ENCODE results near the gene GPR37L1. TPM values are rescaled to one million over a fixed set of nuclear protein-coding genes. Genes with fewer than 3 reads are reported as not detected.

GPR37L1 gene
- total and polyA plus RNA-seq, 2 experiments from 2014 or later, result 0.03 TPM; not detected in 1

DNA sequence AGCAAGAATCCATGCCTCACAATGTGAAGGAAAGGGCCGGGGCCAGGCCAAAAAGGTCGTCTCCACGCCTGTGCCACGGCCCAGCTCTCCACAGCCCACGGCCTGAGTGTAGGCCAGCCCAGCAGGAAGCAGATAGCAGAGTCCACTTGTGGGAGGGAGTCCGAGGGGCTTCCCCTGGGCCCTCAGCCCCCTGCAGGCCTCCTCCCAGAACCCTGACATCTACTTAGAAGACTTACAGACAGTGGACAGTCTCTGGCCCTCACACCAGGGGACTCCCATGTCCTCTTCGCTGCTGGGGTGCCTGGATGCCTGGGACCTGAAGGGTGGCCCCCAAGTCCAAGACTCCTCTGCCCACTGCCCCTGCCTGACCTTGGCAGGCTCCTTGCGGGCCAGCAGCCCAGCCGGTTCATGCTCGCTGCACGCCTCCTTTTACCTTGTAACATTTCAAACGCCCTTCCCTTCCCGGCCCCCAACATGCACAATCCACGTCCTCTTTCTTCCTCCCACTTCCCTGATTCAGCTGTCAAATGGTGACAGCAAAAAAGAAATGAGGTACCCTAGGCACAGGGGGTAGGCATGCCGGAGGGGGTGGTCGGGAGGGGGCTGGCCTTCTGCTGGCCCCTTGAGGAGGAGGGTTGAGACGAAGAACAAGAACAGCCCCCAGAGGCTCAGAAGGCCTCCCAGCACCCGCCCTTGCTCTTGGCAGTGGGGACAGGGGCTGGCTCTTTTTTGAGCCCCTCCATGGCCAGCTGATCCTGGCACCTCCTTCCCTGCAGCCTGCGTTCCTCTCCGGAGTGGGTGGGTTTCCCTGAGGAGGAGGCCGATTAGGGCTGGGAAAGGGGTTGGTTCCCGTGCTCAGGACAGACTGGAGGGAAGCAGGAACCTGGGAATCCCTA is 38.7 kb downstream of the GPR37L1 start:
- 74 to 77% methylated on average over 22 of the region's 22 CpGs for WGBS, 2 experiments (ENCODE audit: low coverage in 1 of 2, low lambda C conversion rate in 2 of 2, missing lambda C conversion rate in 2 of 2)
- Histone ChIP-seq H3K9ac (no peak overlapping the region), H3K4me3 (no peak overlapping the region), H3K27ac (no peak overlapping the region), H3K79me2 (ENCODE audit: insufficient read depth) (no peaks in the 10 kb centered on the region), H3K36me3 (ENCODE audit: low read depth) (no peaks in the 10 kb centered on the region), H3K9me3 (ENCODE audit: low read depth) (no peaks in the 10 kb centered on the region), H3F3A (ENCODE audit: insufficient read depth) (no peaks in the 10 kb centered on the region), H2AFZ (no peak overlapping the region), H3K27me3 (replicated peaks; ENCODE audit: insufficient read depth) (no peaks in the 10 kb centered on the region), H3K9me2 (ENCODE audit: insufficient read depth) (no peaks in the 10 kb centered on the region), H4K20me1 (ENCODE audit: insufficient read depth) (no peaks in the 10 kb centered on the region), H3K4me1 (ENCODE audit: insufficient read depth) (no peaks in the 10 kb centered on the region), H3K4me2 (ENCODE audit: unreplicated experiment) (no peak overlapping the region)
- DNase-seq, result no peak
- TF ChIP-seq EZH2 (IDR thresholded peaks at IDR 0.05; ENCODE audit: insufficient read depth, poor library complexity, severe bottlenecking) (no peak), EZH2phosphoT487 (IDR thresholded peaks at IDR 0.05; ENCODE audit: insufficient read depth, low read depth) (no peak)
- in situ Hi-C loops (cut with MboI), result no loop called here

DNA sequence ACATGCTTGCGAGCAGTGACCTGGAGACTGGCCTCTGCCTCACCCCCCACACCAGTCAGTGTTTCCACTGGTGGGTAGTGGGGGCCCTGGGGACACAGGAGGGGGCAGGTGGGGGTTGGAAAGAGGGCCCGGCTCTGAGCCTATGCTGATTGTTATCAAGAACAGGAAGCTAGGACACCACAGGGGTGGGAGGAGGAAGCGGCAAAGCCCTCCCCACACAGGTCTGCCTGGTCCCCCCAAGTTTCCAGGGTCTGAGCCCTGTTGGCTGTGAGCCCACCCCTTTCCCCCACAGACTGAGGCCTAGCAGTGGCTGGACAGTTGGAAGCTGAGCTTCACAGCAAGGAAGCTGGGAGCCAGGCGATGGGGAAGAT is 39.3 kb downstream of the GPR37L1 start:
- in situ Hi-C loops (cut with MboI), result no loop called here

DNA sequence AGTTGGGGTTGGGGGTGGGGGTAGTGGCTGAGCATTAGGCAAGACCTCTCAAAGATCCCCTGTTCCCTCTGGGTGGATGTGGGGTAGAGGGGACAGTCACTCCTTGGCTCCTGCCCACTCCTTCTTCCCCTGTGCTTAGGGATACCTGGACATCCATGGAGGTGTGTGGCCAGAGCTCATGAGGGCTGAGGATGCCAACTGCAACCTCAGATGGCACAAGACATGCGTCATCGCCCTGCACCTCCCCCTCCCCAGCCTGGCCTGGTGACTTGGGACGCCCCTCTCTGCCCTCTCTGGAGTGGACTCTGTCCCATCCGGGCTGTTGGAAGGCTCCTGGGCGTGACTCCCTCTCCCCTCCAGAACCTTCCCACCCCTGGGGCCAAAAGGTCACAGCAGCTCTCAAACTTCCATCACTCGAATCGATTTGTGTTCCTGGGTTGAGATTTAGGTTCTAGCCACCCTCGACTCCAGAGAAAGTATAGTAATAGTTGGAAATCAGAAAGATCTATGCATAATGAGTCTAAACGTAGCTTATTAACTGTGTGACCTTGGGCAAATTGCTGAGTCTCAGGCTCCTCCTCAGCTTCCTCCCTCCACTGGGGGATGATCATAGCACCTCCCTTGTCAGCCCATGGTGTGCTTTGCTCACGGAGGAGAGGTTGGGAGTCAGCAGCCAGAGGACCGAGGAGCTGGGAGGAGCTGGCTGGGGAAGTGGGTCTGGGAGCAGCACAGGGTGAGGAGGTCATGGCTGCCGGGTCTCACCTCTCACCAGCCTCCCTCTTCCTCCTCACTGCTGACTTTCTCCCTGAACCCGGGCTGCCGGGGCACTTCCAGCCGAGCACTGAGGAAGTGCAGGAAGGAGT is 39.9 kb downstream of the GPR37L1 start:
- TF ChIP-seq EZH2 (IDR thresholded peaks at IDR 0.05; ENCODE audit: insufficient read depth, poor library complexity, severe bottlenecking) (no peak), EZH2phosphoT487 (IDR thresholded peaks at IDR 0.05; ENCODE audit: insufficient read depth, low read depth) (no peak)
- H3K4me3 ChIP-seq, result no peak overlapping the region
- no peak for DNase-seq
- no peaks in the 10 kb centered on the region for H3F3A ChIP-seq (ENCODE audit: insufficient read depth)
- no peak overlapping the region for H2AFZ ChIP-seq
- H4K20me1 ChIP-seq (ENCODE audit: insufficient read depth), result no peaks in the 10 kb centered on the region
- H3K27ac ChIP-seq, result no peak overlapping the region
- no peaks in the 10 kb centered on the region for H3K36me3 ChIP-seq (ENCODE audit: low read depth)
- H3K4me1 ChIP-seq (ENCODE audit: insufficient read depth), result no peaks in the 10 kb centered on the region
- no peak overlapping the region for H3K9ac ChIP-seq
- no peaks in the 10 kb centered on the region for H3K9me3 ChIP-seq (ENCODE audit: low read depth)
- no peaks in the 10 kb centered on the region for H3K9me2 ChIP-seq (ENCODE audit: insufficient read depth)
- WGBS, 2 experiments (ENCODE audit: low coverage in 1 of 2, low lambda C conversion rate in 2 of 2, missing lambda C conversion rate in 2 of 2), result 74 to 78% methylated on average over 15 of the region's 15 CpGs
- no peak overlapping the region for H3K4me2 ChIP-seq (ENCODE audit: unreplicated experiment)
- H3K79me2 ChIP-seq (ENCODE audit: insufficient read depth), result no peaks in the 10 kb centered on the region
- in situ Hi-C loops (cut with MboI), result no loop called here
- H3K27me3 ChIP-seq (replicated peaks; ENCODE audit: insufficient read depth), result no peaks in the 10 kb centered on the region

More for the DNA sequence above, 39.3 kb downstream of the GPR37L1 start:
- 91% methylated on average over 3 to 4 of the region's 4 CpGs for WGBS, 2 experiments (ENCODE audit: low coverage in 1 of 2, low lambda C conversion rate in 2 of 2, missing lambda C conversion rate in 2 of 2)
- Histone ChIP-seq H3K9ac (no peak overlapping the region), H3K4me1 (ENCODE audit: insufficient read depth) (no peaks in the 10 kb centered on the region), H3K9me2 (ENCODE audit: insufficient read depth) (no peaks in the 10 kb centered on the region), H3F3A (ENCODE audit: insufficient read depth) (no peaks in the 10 kb centered on the region), H3K9me3 (ENCODE audit: low read depth) (no peaks in the 10 kb centered on the region), H3K4me3 (no peak overlapping the region), H3K4me2 (ENCODE audit: unreplicated experiment) (no peak overlapping the region), H4K20me1 (ENCODE audit: insufficient read depth) (no peaks in the 10 kb centered on the region), H2AFZ (no peak overlapping the region), H3K27ac (no peak overlapping the region), H3K79me2 (ENCODE audit: insufficient read depth) (no peaks in the 10 kb centered on the region), H3K36me3 (ENCODE audit: low read depth) (no peaks in the 10 kb centered on the region), H3K27me3 (replicated peaks; ENCODE audit: insufficient read depth) (no peaks in the 10 kb centered on the region)
- DNase-seq, result no peak
- no peak for TF ChIP-seq EZH2phosphoT487 (IDR thresholded peaks at IDR 0.05; ENCODE audit: insufficient read depth, low read depth)
- no peak for TF ChIP-seq EZH2 (IDR thresholded peaks at IDR 0.05; ENCODE audit: insufficient read depth, poor library complexity, severe bottlenecking)
